ENCODE measurements around the gene PBX3.

DNA sequence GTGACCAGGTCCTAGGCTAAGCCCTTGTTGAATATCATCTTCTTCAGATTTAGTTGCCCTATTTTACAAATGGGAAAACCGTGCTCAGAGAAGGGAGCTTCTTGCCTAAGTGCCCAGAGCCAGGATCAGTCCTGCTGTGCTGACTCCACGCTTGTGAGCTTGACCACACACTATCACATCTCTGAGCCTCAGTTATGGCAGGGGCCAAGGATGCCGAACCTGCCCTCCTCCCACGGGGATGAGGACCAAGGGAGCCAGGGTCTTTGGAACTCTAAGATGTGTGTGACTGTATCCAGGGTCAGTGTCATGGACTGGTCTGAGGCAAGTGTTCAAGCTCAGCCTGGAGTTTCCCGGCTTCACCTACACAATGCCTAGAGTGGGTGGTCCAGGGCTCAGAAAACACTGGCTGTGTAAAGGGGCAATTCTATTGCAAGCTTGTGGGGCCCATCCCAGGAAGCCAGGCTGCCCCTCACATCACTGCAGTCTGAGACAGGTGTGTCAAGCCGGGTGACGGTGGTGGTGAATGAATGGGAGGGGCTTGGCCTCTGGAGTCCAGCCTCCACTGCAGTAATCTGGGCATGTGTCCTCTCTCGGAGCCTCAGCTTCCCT lies 235.7 kb downstream of the PBX3 start:
- TF ChIP-seq POLR2A (IDR thresholded peaks at IDR 0.05), result no peak
- TF ChIP-seq, protein P1, sequence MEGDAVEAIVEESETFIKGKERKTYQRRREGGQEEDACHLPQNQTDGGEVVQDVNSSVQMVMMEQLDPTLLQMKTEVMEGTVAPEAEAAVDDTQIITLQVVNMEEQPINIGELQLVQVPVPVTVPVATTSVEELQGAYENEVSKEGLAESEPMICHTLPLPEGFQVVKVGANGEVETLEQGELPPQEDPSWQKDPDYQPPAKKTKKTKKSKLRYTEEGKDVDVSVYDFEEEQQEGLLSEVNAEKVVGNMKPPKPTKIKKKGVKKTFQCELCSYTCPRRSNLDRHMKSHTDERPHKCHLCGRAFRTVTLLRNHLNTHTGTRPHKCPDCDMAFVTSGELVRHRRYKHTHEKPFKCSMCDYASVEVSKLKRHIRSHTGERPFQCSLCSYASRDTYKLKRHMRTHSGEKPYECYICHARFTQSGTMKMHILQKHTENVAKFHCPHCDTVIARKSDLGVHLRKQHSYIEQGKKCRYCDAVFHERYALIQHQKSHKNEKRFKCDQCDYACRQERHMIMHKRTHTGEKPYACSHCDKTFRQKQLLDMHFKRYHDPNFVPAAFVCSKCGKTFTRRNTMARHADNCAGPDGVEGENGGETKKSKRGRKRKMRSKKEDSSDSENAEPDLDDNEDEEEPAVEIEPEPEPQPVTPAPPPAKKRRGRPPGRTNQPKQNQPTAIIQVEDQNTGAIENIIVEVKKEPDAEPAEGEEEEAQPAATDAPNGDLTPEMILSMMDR (IDR thresholded peaks at IDR 0.05), result no peak

All from ovary (tissue), 3 donors.